ENCODE measurements around the gene TBC1D22A.

Gene TBC1D22A

GRCh38 chr22:46933040-46933930, 170.8 kb downstream of the TBC1D22A start:
- H3K4me3 ChIP-seq (ENCODE audit: low read depth, low read length), result no peak overlapping the region
- TF ChIP-seq, protein P1, sequence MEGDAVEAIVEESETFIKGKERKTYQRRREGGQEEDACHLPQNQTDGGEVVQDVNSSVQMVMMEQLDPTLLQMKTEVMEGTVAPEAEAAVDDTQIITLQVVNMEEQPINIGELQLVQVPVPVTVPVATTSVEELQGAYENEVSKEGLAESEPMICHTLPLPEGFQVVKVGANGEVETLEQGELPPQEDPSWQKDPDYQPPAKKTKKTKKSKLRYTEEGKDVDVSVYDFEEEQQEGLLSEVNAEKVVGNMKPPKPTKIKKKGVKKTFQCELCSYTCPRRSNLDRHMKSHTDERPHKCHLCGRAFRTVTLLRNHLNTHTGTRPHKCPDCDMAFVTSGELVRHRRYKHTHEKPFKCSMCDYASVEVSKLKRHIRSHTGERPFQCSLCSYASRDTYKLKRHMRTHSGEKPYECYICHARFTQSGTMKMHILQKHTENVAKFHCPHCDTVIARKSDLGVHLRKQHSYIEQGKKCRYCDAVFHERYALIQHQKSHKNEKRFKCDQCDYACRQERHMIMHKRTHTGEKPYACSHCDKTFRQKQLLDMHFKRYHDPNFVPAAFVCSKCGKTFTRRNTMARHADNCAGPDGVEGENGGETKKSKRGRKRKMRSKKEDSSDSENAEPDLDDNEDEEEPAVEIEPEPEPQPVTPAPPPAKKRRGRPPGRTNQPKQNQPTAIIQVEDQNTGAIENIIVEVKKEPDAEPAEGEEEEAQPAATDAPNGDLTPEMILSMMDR (IDR thresholded peaks at IDR 0.05; ENCODE audit: low read depth, low read length), result no peak

- H3K4me3 ChIP-seq (ENCODE audit: low read depth, low read length), result no peak overlapping the region
- TF ChIP-seq, protein P1 (IDR thresholded peaks at IDR 0.05; ENCODE audit: low read depth, low read length), result no peak
These were observed 171.8 kb downstream of the TBC1D22A start for GRCh38 chr22:46934172-46934745.

DNA sequence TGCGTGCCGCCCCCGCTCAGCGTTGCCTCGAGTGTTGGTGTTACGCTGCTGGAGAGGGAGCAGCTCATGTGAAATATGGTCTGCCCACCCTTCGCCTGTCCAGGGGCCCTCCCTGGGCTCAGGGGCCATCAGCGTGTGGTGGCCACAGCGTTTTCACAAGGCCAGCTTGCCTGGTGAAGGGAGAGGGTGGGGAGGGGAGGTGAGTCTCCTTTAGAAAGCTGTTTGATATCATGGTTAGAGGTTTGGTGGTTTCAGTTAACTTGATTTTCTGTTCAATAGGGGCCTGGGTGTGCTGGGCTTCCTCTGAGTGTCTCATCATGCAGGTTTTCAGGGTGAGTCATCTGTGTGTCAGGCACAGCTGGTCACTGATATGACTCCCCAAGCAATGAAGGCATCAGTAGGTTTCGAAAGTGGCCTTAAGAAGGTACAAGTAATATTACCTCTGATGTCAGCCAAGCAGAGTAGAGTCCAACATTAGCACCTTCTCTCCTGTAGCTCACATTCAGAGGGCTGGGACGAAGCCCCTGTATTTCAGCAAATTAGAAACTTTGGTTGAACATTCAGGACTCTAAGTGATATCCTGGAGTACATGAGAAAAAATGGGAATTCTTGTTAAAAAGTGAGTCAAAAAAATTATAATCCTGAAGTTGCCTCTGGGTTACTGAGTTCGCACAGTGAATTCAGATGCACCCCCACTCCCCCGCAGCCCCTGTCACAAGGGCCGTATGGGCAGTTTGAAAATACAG, 172.5 kb downstream of the TBC1D22A start:
- H3K4me3 ChIP-seq (ENCODE audit: low read depth, low read length), result no peak overlapping the region
- TF ChIP-seq, protein P1 (IDR thresholded peaks at IDR 0.05; ENCODE audit: low read depth, low read length), result no peak

GRCh38 chr22:46935506-46936377, 173.3 kb downstream of the TBC1D22A start:
- TF ChIP-seq, protein P1 (IDR thresholded peaks at IDR 0.05; ENCODE audit: low read depth, low read length), result no peak
- no peak overlapping the region for H3K4me3 ChIP-seq (ENCODE audit: low read depth, low read length)

- TF ChIP-seq, protein P1 (IDR thresholded peaks at IDR 0.05; ENCODE audit: low read depth, low read length), result no peak
- no peak overlapping the region for H3K4me3 ChIP-seq (ENCODE audit: low read depth, low read length)
These were observed 174.0 kb downstream of the TBC1D22A start for GRCh38 chr22:46936378-46936903.

- no peak overlapping the region for H3K4me3 ChIP-seq (ENCODE audit: low read depth, low read length)
- TF ChIP-seq, protein P1 (IDR thresholded peaks at IDR 0.05; ENCODE audit: low read depth, low read length), result no peak
These were observed 174.7 kb downstream of the TBC1D22A start for GRCh38 chr22:46937185-46937584.

All from WI38 (cell line).